ENCODE data around the gene STK33. TPM values are rescaled to one million over a fixed set of nuclear protein-coding genes. Genes with fewer than 3 reads are reported as not detected.

The STK33 gene
- total and polyA plus RNA-seq, 5 donors: 14.1 to 40.2 (median 26.4) TPM

GRCh38 chr11:8384199-8384821 is 209.7 kb downstream of the STK33 start:
- Histone ChIP-seq H3K27me3 (ENCODE audit: control insufficient read depth, insufficient read depth) (no peaks in the 10 kb centered on the region), H3K27ac (ENCODE audit: low read length) (no peak overlapping the region), H3K4me3 (ENCODE audit: low read length) (no peak overlapping the region), H3K4me1 (ENCODE audit: control insufficient read depth, insufficient read depth, low read length) (peaks cover 3% of the 10 kb centered on the region), H3K9me3 (ENCODE audit: control insufficient read depth, low read length) (no peaks in the 10 kb centered on the region)
- WGBS: 69% methylated on average over 19 of the region's 19 CpGs
- intact Hi-C loops (cut with DNase I): no loop called here
- no peak for DNase-seq
- peak in 1 of 2 donors; percentile 44 for ATAC-seq

GRCh38 chr11:8383627-8384026 is 210.4 kb downstream of the STK33 start:
- intact Hi-C loops (cut with DNase I): no loop called here
- Histone ChIP-seq H3K27me3 (ENCODE audit: control insufficient read depth, insufficient read depth) (no peaks in the 10 kb centered on the region), H3K9me3 (ENCODE audit: control insufficient read depth, low read length) (no peaks in the 10 kb centered on the region), H3K4me1 (ENCODE audit: control insufficient read depth, insufficient read depth, low read length) (no peaks in the 10 kb centered on the region), H3K27ac (ENCODE audit: low read length) (no peak overlapping the region), H3K4me3 (ENCODE audit: low read length) (no peak overlapping the region)
- 91% methylated on average over 3 of the region's 3 CpGs for WGBS
- DNase-seq: no peak
- ATAC-seq: no peak

- Histone ChIP-seq H3K27me3 (ENCODE audit: control insufficient read depth, insufficient read depth) (no peaks in the 10 kb centered on the region), H3K4me1 (ENCODE audit: control insufficient read depth, insufficient read depth, low read length) (no peaks in the 10 kb centered on the region), H3K4me3 (ENCODE audit: low read length) (no peak overlapping the region), H3K27ac (ENCODE audit: low read length) (no peak overlapping the region), H3K9me3 (ENCODE audit: control insufficient read depth, low read length) (no peaks in the 10 kb centered on the region)
- 57% methylated on average over 1 of the region's 1 CpG for WGBS
- DNase-seq: no peak
- intact Hi-C loops (cut with DNase I): no loop called here
- no peak for ATAC-seq
These were observed 210.8 kb downstream of the STK33 start for GRCh38 chr11:8383227-8383626.

GRCh38 chr11:8382436-8383053 is 211.5 kb downstream of the STK33 start:
- Histone ChIP-seq H3K4me1 (ENCODE audit: control insufficient read depth, insufficient read depth, low read length) (no peaks in the 10 kb centered on the region), H3K27ac (ENCODE audit: low read length) (no peak overlapping the region), H3K4me3 (ENCODE audit: low read length) (no peak overlapping the region), H3K9me3 (ENCODE audit: control insufficient read depth, low read length) (no peaks in the 10 kb centered on the region), H3K27me3 (ENCODE audit: control insufficient read depth, insufficient read depth) (no peaks in the 10 kb centered on the region)
- WGBS: 84% methylated on average over 9 of the region's 9 CpGs
- intact Hi-C loops (cut with DNase I): no loop called here
- DNase-seq: no peak
- ATAC-seq: no peak

GRCh38 chr11:8381871-8382396 is 212.1 kb downstream of the STK33 start:
- Histone ChIP-seq H3K27me3 (ENCODE audit: control insufficient read depth, insufficient read depth) (no peaks in the 10 kb centered on the region), H3K4me3 (ENCODE audit: low read length) (no peak overlapping the region), H3K4me1 (ENCODE audit: control insufficient read depth, insufficient read depth, low read length) (no peaks in the 10 kb centered on the region), H3K27ac (ENCODE audit: low read length) (no peak overlapping the region), H3K9me3 (ENCODE audit: control insufficient read depth, low read length) (no peaks in the 10 kb centered on the region)
- DNase-seq (no peak), ATAC-seq (no peak)
- WGBS: 81% methylated on average over 13 of the region's 13 CpGs
- intact Hi-C loops (cut with DNase I): no loop called here

- ATAC-seq (no peak), DNase-seq (no peak)
- intact Hi-C loops (cut with DNase I): no loop called here
- Histone ChIP-seq H3K27me3 (ENCODE audit: control insufficient read depth, insufficient read depth) (no peaks in the 10 kb centered on the region), H3K9me3 (ENCODE audit: control insufficient read depth, low read length) (no peaks in the 10 kb centered on the region), H3K4me1 (ENCODE audit: control insufficient read depth, insufficient read depth, low read length) (no peaks in the 10 kb centered on the region), H3K27ac (ENCODE audit: low read length) (no peak overlapping the region), H3K4me3 (ENCODE audit: low read length) (no peak overlapping the region)
- 81% methylated on average over 6 of the region's 6 CpGs for WGBS
These were observed 212.7 kb downstream of the STK33 start for GRCh38 chr11:8381343-8381742.

GRCh38 chr11:8375932-8376331 is 218.1 kb downstream of the STK33 start:
- peak in 1 of 2 donors; percentile 41 for ATAC-seq
- WGBS: 61% methylated on average over 4 of the region's 4 CpGs

GRCh38 chr11:8375460-8375859 is 218.6 kb downstream of the STK33 start:
- ATAC-seq: no peak
- intact Hi-C loops (cut with DNase I): no loop called here
- DNase-seq: no peak
- WGBS: 28% methylated on average over 3 of the region's 3 CpGs
- Histone ChIP-seq H3K9me3 (ENCODE audit: control insufficient read depth, low read length) (no peaks in the 10 kb centered on the region), H3K27me3 (ENCODE audit: control insufficient read depth, insufficient read depth) (no peaks in the 10 kb centered on the region), H3K4me1 (ENCODE audit: control insufficient read depth, insufficient read depth, low read length) (no peaks in the 10 kb centered on the region), H3K27ac (ENCODE audit: low read length) (no peak overlapping the region), H3K4me3 (ENCODE audit: low read length) (no peak overlapping the region)

More at GRCh38 chr11:8375932-8376331, 218.1 kb downstream of the STK33 start:
- Histone ChIP-seq H3K4me3 (ENCODE audit: low read length) (no peak overlapping the region), H3K9me3 (ENCODE audit: control insufficient read depth, low read length) (no peaks in the 10 kb centered on the region), H3K27me3 (ENCODE audit: control insufficient read depth, insufficient read depth) (no peaks in the 10 kb centered on the region), H3K4me1 (ENCODE audit: control insufficient read depth, insufficient read depth, low read length) (no peaks in the 10 kb centered on the region), H3K27ac (ENCODE audit: low read length) (no peak overlapping the region)
- no peak for DNase-seq
- intact Hi-C loops (cut with DNase I): no loop called here

GRCh38 chr11:8374716-8375115 is 219.3 kb downstream of the STK33 start:
- Histone ChIP-seq H3K9me3 (ENCODE audit: control insufficient read depth, low read length) (no peaks in the 10 kb centered on the region), H3K4me1 (ENCODE audit: control insufficient read depth, insufficient read depth, low read length) (no peaks in the 10 kb centered on the region), H3K27me3 (ENCODE audit: control insufficient read depth, insufficient read depth) (no peaks in the 10 kb centered on the region), H3K4me3 (ENCODE audit: low read length) (no peak overlapping the region), H3K27ac (ENCODE audit: low read length) (no peak overlapping the region)
- no peak for ATAC-seq
- intact Hi-C loops (cut with DNase I): no loop called here
- WGBS: 62% methylated on average over 5 of the region's 5 CpGs
- no peak for DNase-seq

- no peak overlapping the region for H3K27ac ChIP-seq (ENCODE audit: low read length)
- no peak overlapping the region for H3K4me3 ChIP-seq (ENCODE audit: low read length)
- H3K27me3 ChIP-seq (ENCODE audit: control insufficient read depth, insufficient read depth): no peaks in the 10 kb centered on the region
- ATAC-seq: no peak
- no peaks in the 10 kb centered on the region for H3K9me3 ChIP-seq (ENCODE audit: control insufficient read depth, low read length)
- no peaks in the 10 kb centered on the region for H3K4me1 ChIP-seq (ENCODE audit: control insufficient read depth, insufficient read depth, low read length)
- intact Hi-C loops (cut with DNase I): no loop called here
- DNase-seq: no peak
- 84% methylated on average over 10 of the region's 10 CpGs for whole genome bisulfite sequencing
These were observed 220.3 kb downstream of the STK33 start for GRCh38 chr11:8373519-8374432.

Data from right cardiac atrium (tissue), 5 donors.